Natural killer cell treated with Interleukin-12 subunit alpha and Interleukin-12 subunit beta and Interleukin-15 and Interleukin-18, amount 100 ng/mL, for 72 hours (primary cell): Measurements from ENCODE around the gene CRTC2. TPM values are rescaled to one million over a fixed set of nuclear protein-coding genes. Genes with fewer than 3 reads are reported as not detected.

Experiments
- total RNA-seq, 2 donors: library from RNA; stranded (reverse); gene quantifications; one replicate each; pipeline ENCODE4 v1.2.3, GENCODE V29; 2022

CRTC2 gene
- total RNA-seq, 2 donors from 2014 or later = 103 to 129 TPM

Other genes starting within 250 kb of the CRTC2 start
- 10 to 100 TPM; 42.1 to 62.0 TPM for gene INTS3, start 230.6 kb downstream of the CRTC2 start, total RNA-seq
- 10 to 100 TPM; 33.6 to 69.9 TPM for gene SLC27A3, start 183.2 kb downstream of the CRTC2 start, total RNA-seq
- 10 to 100 TPM; 58.5 to 76.6 TPM for gene GATAD2B, start 35.6 kb downstream of the CRTC2 start, total RNA-seq
- gene DENND4B, start 11.9 kb downstream of the CRTC2 start, total RNA-seq = 100 to 1,000 TPM; 161 to 205 TPM
- 10 to 100 TPM; 65.6 to 74.2 TPM for gene SLC39A1, start 4.9 kb upstream of the CRTC2 start, total RNA-seq
- 1 to 10 TPM; 4.5 to 6.1 TPM for gene CREB3L4, start 9.3 kb upstream of the CRTC2 start, total RNA-seq
- gene JTB, start 19.1 kb upstream of the CRTC2 start, total RNA-seq = 100 to 1,000 TPM; 164 to 255 TPM
- gene RAB13, start 27.7 kb upstream of the CRTC2 start, total RNA-seq = 10 to 100 TPM in 1 of 2 donors, 1 to 10 TPM in 1; 7.8 to 11.5 TPM
- gene RPS27, start 32.1 kb upstream of the CRTC2 start, total RNA-seq = 100 to 1,000 TPM; 370 to 905 TPM
- gene NUP210L, start 196.5 kb upstream of the CRTC2 start, total RNA-seq = under 1 TPM in 1 of 2 donors, not detected in 1; 0.24 TPM
- 100 to 1,000 TPM; 495 to 662 TPM for gene TPM3, start 233.5 kb upstream of the CRTC2 start, total RNA-seq
- gene CFAP141, start 247.7 kb upstream of the CRTC2 start, total RNA-seq = not detected